Epidermal melanocyte (primary cell): ENCODE data around the gene KRTCAP2.
A peak's percentile ranks its signal among the peaks of the same experiment; 100 is the strongest.

Experiments
- DNase-seq: peaks from one replicate; pipeline ENCODE4 v3.0.0; 2011; ENCODE audit warnings: low spot score; ENCODE audit not compliant: insufficient read length

The KRTCAP2 gene

GRCh38 chr1:155183775-155184221 lies 10.7 kb upstream of the KRTCAP2 start:
- DNase-seq: no peak

GRCh38 chr1:155182052-155182550 lies 9.0 kb upstream of the KRTCAP2 start:
- no peak for DNase-seq

GRCh38 chr1:155181371-155182051 lies 8.4 kb upstream of the KRTCAP2 start:
- no peak for DNase-seq

GRCh38 chr1:155179112-155180031 lies 6.3 kb upstream of the KRTCAP2 start:
- DNase-seq: no peak

GRCh38 chr1:155178441-155179111 lies 5.5 kb upstream of the KRTCAP2 start:
- no peak for DNase-seq

- no peak for DNase-seq
Measured at GRCh38 chr1:155177918-155178281, 4.8 kb upstream of the KRTCAP2 start.

- DNase-seq: no peak
Measured at GRCh38 chr1:155177192-155177917, 4.3 kb upstream of the KRTCAP2 start.

GRCh38 chr1:155176544-155177071 lies 3.5 kb upstream of the KRTCAP2 start:
- peak; percentile 99 for DNase-seq

GRCh38 chr1:155175927-155176371 lies 2.8 kb upstream of the KRTCAP2 start:
- no peak for DNase-seq

- no peak for DNase-seq
Measured at GRCh38 chr1:155175281-155175926, 2.3 kb upstream of the KRTCAP2 start.

GRCh38 chr1:155174324-155175280 lies 1.5 kb upstream of the KRTCAP2 start:
- DNase-seq: no peak

- peak; percentile 79 for DNase-seq
Measured at GRCh38 chr1:155173478-155174323, 597 bp upstream of the KRTCAP2 start, which contains the start of gene TRIM46. Gene TRIM46, plus strand, starts transcription at chr1:155173849. Its CDS starts 118 bp downstream, at chr1:155173967.

GRCh38 chr1:155171836-155172731 lies 1.0 kb downstream of the KRTCAP2 start:
- no peak for DNase-seq

GRCh38 chr1:155170806-155171205 lies 2.3 kb downstream of the KRTCAP2 start:
- DNase-seq: no peak

GRCh38 chr1:155170101-155170785 lies 2.9 kb downstream of the KRTCAP2 start:
- DNase-seq: no peak

- no peak for DNase-seq
Measured at GRCh38 chr1:155169541-155169940, 3.6 kb downstream of the KRTCAP2 start.
